ENCODE data around the gene PLEKHD1.

Gene PLEKHD1

GRCh38 chr14:69553252-69553651, 68.7 kb downstream of the PLEKHD1 start:
- peak; percentile 72 for DNase-seq

- DNase-seq, result peak; percentile 16
Measured at GRCh38 chr14:69554500-69554899, 70.0 kb downstream of the PLEKHD1 start.

GRCh38 chr14:69558774-69559173, 74.2 kb downstream of the PLEKHD1 start:
- DNase-seq, result no peak

GRCh38 chr14:69559581-69560011, 75.1 kb downstream of the PLEKHD1 start:
- no peak for DNase-seq

GRCh38 chr14:69560826-69561225, 76.3 kb downstream of the PLEKHD1 start:
- no peak for DNase-seq

GRCh38 chr14:69561893-69562292, 77.4 kb downstream of the PLEKHD1 start:
- no peak for DNase-seq

- DNase-seq, result no peak
Measured at GRCh38 chr14:69567563-69567962, 83.0 kb downstream of the PLEKHD1 start.

- DNase-seq, result no peak
Measured at GRCh38 chr14:69569859-69570258, 85.3 kb downstream of the PLEKHD1 start.

- no peak for DNase-seq
Measured at GRCh38 chr14:69570836-69571330, 86.4 kb downstream of the PLEKHD1 start.

GRCh38 chr14:69571449-69572029, 87.0 kb downstream of the PLEKHD1 start:
- no peak for DNase-seq

- peak; percentile 12 for DNase-seq
Measured at GRCh38 chr14:69572030-69572840, 87.7 kb downstream of the PLEKHD1 start.

- DNase-seq, result no peak
Measured at GRCh38 chr14:69572841-69573135, 88.3 kb downstream of the PLEKHD1 start.

GRCh38 chr14:69573205-69573830, 88.8 kb downstream of the PLEKHD1 start:
- no peak for DNase-seq

- DNase-seq, result peak; percentile 6
Measured at GRCh38 chr14:69573831-69574262, 89.3 kb downstream of the PLEKHD1 start.

GRCh38 chr14:69574263-69574953, 89.9 kb downstream of the PLEKHD1 start, which contains the start of gene CCDC177:
Gene CCDC177, minus strand, starts transcription at chr14:69574871. Its CDS starts 1,249 bp downstream, at chr14:69573622.
- peak; percentile 35 for DNase-seq

GRCh38 chr14:69574954-69575295, 90.4 kb downstream of the PLEKHD1 start:
- no peak for DNase-seq

GRCh38 chr14:69579476-69579875, 94.9 kb downstream of the PLEKHD1 start:
- no peak for DNase-seq

- DNase-seq, result peak; percentile 69
Measured at GRCh38 chr14:69580009-69580577, 95.6 kb downstream of the PLEKHD1 start.

Data from fibroblast of upper back skin (primary cell).